Activated CD8-positive, alpha-beta memory T cell treated with anti-CD3 and anti-CD28 coated beads, Interleukin-2, amount 50 U/mL, for 24 hours (primary cell): ENCODE data around the gene HNRNPU.

ENCODE experiments used
- DNase-seq: peaks from one replicate; pipeline ENCODE4 v3.0.0-alpha.2; 2020; ENCODE audit errors: extremely low read depth

The HNRNPU gene

GRCh38 chr1:244864253-244865027, at the start of gene HNRNPU:
HNRNPU (minus strand) TSS chr1:244864543; CDS start chr1:244864307, 236 bp downstream.
- peak; percentile 87 for DNase-seq

DNA sequence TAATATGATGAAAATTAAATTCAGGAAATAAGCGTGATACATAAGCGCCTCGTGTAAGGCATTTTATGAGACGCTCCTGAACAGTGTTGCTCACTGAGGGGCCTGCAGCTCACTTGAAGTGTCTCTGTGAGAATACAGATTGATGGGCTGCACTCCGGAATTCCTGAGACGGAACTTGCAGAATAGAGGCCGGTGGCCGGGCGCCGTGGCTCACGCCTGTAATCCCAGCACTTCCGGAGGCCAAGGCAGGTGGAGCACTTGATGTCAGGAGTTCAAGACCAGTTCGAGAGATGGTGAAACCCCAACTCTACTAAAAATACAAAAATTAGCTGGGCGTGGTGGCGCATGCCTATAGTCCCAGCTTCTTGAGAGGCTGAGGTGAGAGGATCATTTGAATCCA, 49.5 kb upstream of the HNRNPU start:
- DNase-seq: no peak

DNA sequence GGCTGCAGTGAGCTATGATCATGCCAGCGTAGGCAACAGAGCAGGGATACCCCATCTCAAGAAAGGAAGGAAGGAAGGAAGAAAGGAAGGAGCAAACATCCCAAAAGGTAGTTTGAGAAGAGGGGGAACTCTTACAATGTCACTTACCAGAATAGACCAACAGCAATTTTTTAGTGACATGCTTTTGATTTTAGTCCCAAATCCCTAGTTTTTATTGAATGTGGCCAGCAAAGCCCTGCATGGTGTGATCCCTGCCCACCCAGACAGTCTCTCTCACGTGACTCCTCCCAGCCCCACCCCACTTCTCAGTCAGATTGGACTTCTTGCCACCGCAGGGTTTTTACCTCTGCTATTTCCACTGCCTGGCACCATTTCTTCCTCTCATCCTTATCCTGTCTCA, 39.8 kb upstream of the HNRNPU start:
- DNase-seq: no peak

DNA sequence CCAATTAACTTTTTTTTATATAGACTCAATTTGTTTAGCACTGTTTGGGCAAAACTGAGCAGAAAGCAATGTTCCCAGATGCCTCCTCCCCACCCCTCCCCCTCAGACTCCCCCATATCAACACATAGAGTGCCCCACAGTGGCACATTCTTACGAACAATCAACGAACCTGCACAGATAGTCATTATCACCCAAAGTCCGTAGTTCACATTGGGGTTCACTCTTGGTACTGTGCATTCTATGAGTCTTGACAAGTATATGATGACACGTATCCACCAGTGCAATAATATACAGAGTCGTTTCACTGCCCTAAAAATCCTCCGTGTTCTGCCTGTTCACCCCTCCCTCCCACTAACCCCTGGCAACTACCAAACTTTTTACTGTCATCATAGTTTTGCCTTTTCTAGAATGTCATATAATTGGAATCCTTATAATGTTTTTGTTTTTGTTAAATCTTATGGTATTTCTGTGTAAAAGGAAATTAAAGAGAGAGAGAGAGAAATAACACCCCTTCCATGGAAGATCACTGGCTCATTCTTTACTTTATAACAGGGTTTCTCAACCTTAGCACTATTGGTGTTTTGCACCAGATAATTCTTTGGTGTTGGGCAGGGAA, 37.2 kb upstream of the HNRNPU start:
- no peak for DNase-seq

GRCh38 chr1:244897476-244898254, 33.3 kb upstream of the HNRNPU start:
- no peak for DNase-seq

GRCh38 chr1:244896550-244896949, 32.2 kb upstream of the HNRNPU start:
- no peak for DNase-seq

DNA sequence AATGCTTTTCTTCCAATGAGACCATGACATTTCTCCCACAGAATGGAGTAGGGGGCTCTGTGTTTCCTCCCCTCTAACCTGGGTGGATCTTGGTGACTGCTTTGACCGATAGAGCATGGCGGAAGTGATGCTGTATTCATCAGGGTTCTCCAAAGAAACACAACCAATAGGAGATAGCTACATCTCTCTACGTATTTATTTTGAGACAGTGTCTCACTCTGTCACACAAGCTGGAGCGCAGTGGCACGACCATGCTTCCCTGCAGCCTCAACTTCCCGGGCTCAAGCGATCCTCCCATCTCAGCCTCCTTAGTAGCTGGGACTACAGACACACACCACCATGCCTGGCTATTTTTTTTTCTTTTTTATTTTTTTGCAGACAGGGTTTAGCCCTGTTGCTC, 29.5 kb upstream of the HNRNPU start:
- no peak for DNase-seq

GRCh38 chr1:244887281-244887680, 22.9 kb upstream of the HNRNPU start:
- no peak for DNase-seq

DNA sequence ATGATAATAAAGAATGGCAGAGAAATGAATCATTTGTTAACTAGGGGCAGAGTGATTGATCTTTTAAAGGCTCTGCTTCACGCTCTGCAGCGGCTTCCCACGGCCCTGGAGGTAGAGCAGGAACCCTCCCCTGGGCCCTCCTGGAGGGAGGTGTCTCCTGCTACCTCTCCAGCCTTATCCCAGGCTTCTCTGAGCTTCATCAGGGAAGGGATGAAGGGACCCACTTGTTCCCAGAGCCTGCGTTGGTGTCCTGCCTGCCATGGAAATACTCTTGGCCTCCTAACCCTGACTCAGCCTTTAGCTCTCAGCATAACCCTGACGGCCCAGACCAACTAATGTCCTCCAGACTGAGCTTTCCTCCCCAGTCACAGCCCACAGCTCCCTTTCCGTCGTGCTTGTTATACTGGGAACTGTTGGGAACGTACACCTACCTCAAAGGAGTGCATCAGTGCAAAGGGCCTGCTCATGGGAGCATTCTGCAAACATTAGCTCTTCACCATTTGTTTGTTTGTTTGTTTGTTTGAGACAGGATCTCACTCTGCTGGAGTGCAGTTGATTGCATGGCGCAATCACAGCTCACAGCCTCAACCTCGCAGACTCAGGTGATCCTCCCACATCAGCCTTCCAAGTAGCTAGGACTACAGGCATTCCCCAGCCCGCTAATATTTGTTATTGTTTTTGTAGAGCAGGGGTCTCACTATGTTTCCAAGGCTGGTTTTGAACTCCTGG, 17.4 kb upstream of the HNRNPU start:
- no peak for DNase-seq

- DNase-seq: no peak
These were observed 14.3 kb upstream of the HNRNPU start for GRCh38 chr1:244878681-244879080.

GRCh38 chr1:244876228-244876910, 12.0 kb upstream of the HNRNPU start:
- DNase-seq: no peak

GRCh38 chr1:244874974-244875579, 10.7 kb upstream of the HNRNPU start:
- no peak for DNase-seq

DNA sequence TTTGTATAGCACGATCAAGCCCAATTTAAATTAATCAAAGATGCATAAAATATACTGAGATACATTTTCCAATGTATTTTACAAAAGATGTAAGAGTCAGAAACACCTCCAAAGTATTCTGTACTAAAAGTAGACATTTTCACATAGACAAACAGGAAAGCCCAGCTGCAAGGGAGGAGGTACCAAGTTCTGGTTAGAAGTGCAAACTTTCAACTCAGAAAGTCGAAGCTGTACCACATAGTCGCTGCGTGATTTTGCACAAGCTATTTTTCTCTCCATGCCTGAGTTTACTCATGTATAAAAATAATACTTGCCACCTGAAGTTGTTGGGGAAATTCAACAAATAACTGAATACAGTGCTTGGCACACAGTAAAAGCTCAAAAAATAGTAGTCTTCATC, 5.6 kb upstream of the HNRNPU start:
- DNase-seq: no peak

DNA sequence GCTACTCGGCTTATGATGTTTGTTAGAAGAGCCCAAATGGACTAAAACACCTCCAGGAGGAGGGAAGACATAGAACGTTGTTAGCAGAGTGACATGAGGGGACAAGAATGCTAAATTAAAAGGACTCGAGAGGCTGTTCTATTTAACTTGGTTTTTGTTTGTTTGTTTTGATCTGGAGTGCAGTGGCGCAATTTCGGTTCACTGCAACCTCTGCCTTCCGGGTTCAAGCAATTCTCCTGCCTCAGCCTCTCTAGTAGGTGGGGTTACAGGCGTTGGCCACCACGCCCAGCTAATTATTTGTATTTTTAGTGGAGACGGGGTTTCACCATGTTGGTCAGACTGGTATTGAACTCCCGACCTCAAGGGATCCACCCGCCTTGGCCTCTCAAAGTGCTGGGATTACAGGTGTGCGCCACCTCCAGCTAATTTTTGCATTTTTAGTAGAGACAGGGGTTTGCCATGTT, 5.1 kb upstream of the HNRNPU start:
- DNase-seq: no peak

DNA sequence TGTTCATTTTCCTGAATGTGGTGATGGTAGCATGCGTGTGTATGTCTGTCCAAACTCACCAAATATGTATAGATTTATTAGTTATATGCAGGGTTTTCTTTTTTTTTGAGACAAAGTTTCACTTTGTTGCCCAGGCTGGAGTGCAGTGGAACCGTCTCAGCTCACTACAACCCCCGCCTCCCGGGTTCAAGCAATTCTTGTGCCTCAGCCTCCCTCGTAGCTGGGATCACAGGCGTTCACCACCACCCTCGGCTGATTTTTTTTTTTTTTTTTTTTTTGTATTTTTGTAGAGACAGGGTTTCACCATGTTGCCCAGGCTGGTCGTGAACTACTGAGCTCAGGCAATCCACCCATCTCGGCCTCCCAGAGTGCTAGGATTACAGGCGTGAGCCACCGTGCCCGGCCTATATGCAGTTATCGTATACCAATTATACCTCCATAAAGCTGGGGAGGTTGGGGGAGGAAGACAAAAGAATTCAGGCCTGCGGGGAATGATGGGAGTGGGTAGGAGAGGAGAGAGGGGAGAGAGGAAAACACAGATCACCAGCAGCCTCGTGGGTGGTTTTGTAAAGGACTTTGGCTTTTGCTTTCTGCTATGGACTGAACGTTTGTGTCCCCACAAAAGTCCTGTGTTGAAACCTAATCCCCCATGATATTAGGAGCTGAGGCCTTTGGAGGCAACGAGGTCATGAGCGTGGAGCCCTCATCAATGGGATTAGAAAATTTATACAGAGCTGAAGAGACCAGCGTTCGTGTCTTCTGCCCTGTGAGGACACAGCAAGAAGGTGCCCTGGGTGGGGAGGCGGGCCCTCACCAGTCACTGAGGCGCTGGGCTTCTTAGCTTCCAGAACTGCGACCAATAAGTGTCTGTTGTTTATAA, 4.4 kb upstream of the HNRNPU start:
- DNase-seq: no peak

- no peak for DNase-seq
These were observed 2.0 kb upstream of the HNRNPU start for GRCh38 chr1:244866355-244866754.

GRCh38 chr1:244865820-244866219, 1.5 kb upstream of the HNRNPU start:
- no peak for DNase-seq

- no peak for DNase-seq
These were observed 657 bp upstream of the HNRNPU start for GRCh38 chr1:244865028-244865371.

GRCh38 chr1:244863491-244864252, 671 bp downstream of the HNRNPU start:
- no peak for DNase-seq
